Hematopoietic multipotent progenitor cell treated with erythropoietin and hydrocortisone succinate and interleukin-3 and kit ligand, for 15 days (in vitro differentiated cells): ENCODE measurements around the gene XG.
"Not testable (repeated sequence)": the region's sequence is repeated elsewhere in the genome, so short reads cannot be mapped to it uniquely, and the experiment has no call there.

Experiments used
- DNase-seq: peaks from one replicate; pipeline ENCODE4 v3.0.0-alpha.2; 2015; ENCODE audit warnings: low spot score

XG gene, protein sequence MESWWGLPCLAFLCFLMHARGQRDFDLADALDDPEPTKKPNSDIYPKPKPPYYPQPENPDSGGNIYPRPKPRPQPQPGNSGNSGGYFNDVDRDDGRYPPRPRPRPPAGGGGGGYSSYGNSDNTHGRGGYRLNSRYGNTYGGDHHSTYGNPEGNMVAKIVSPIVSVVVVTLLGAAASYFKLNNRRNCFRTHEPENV

DNA sequence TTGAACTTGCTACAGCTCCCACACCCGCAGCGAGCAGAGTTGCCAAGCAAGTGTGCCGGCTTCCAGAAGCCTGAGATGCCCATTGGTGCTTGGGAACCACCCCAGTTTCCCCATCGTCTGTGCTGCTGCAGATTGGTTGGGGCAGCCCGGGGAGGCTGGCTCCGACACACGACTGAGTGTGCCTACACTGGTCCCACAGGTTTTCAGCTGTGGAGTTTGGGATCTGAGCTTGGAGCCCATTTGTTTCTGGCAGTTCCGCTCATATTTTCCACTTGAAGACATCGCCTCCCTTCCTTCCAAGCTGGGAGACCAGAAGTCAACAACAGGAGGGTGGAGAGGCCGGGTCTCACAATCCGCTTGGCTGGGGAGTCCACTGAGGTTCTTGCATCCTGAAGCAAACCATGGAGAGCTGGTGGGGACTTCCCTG is at the start of gene XG:
Gene XG, plus strand, starts transcription at position 167 of the 427 bp plus-strand sequence. Its CDS starts 235 bp downstream, at position 402.
- not testable (repeated sequence) for DNase-seq

DNA sequence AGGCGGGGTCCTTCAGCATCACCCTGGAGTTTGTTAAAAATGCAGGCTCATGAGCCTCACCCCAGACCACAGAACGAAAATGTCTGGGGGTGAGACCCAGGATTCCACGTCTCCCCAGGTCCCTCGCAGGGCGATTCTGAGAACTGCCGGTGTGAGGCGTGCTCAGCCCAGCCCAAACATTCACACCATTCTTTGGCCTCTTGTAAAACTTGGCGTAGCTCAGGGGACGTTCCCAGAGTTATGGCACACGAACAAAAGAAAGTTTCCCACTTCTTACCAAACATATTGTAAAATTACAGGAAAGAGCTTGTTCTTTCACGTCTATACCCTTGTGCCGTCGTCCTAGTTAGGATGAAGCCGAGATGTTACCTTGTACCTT is 47.9 kb upstream of the XG start:
- DNase-seq: no peak

DNA sequence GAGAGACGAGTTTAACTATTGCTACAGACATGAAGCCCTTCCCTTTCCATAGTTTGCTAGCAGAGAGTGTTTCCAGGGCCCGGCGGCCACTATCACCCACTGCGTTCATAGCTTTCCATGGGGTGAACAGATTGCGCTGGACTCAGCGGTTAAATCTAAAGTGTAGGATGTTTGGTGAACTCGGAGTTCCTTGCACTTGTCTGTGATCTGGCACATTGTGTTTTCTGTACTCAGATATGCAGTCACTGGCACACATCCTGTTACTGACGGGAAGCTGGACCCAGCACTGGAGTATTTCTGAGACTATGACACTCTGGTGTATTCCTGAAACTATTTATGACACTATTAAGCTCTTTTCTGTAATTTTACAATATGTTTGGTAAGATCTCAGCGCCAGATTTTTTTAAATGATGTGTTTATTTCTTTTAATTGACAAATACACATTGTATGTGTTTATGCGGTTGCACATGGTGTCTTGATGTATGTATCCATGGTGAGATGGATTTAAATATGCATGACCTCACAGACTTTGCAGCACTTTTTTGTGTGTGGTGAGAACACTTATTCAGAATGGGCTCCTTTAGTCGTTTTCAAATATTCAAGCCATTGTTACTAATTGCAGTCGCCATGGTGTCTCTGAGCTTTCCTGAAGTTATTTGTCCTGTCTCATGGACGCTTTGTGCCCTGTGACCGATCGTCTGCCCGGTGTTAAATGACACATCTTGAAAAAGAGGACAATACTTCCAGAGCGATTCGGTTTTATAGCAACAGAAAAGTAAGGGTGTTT is 46.6 kb upstream of the XG start:
- no peak for DNase-seq

DNA sequence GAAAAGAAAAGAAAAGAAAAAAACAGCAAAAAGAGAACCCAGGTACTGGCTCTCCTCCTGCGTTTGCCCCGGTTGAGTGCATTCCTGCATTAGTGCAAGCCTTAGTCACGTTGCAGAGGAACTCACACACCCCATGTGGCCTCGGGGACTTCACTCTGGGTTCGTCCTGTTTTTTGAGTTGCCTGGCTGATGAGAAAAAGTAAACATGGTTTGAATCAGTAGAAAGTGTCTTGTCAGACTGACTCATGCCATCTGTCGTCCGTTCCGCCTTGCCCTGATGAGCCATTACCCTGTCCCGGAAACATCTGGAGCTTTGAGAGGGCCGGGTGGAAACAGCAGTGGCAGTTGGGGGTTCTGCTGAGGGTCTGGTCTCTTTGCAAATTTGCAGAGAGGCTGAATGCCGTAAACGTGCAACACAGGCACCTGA is 44.5 kb upstream of the XG start:
- DNase-seq: no peak

DNA sequence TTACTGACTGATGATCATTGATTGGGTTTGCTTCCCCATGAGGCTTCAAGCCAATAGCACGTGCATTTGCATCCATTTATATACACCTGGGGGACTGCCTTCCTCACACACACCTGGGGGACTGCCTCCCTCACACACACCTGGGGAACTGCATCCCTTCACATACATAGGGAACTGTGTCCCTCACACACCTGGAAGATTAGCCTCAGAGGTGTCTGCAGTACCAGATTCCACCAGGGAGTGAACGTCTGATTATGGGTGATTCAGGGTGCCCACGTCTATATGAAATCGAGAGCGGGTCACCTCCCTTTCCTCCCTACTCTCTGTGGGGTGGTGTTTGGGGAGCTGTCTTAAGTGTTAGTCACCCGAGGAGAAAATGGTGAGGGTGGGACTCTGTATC is 43.8 kb upstream of the XG start:
- DNase-seq: no peak

DNA sequence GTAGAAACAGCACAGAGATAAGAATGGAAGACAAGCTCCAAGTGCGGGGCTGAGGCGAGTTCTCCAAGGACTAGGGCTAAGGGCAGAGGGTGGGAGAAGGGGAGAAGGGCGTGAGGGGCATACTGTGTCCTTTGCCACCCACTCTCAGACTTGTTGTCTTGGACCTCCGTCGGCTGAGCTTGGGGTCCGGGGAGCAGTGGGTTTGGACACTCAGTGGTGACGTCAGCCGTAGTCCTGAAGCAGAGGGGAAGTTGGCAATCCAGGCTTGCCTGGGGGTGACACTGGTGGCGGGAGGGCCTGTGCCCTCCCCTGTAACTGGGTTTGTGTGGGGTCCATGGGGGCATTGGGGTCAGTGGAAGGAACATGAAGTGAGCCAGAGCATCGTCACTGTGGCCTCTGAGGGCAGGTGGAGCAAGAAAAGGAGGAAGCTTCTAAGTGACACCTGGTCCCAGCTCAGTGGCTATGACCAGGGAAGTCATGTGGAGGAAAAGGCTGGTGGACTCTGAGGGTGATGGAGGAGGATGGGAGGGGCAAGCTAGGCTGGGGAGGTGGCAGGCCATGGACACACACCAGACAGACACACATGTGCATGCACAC is 43.1 kb upstream of the XG start:
- DNase-seq: no peak

DNA sequence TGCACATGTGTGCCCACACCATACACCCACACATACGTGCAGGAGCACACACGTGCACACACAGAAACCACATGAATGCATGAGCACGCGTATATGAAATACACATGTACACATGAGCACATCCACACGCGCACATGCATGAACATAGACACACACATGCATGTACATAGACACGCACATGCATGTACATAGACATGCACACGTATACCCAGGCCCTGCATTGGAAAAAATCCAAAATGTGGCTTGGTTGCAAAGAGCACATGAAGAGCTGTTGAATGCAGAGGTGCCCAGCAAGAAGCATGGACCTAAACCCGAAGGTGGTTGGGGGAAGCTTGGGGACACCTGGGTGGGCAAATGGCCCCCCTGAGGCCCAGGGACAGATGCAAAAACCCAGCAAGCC is 42.3 kb upstream of the XG start:
- no peak for DNase-seq

DNA sequence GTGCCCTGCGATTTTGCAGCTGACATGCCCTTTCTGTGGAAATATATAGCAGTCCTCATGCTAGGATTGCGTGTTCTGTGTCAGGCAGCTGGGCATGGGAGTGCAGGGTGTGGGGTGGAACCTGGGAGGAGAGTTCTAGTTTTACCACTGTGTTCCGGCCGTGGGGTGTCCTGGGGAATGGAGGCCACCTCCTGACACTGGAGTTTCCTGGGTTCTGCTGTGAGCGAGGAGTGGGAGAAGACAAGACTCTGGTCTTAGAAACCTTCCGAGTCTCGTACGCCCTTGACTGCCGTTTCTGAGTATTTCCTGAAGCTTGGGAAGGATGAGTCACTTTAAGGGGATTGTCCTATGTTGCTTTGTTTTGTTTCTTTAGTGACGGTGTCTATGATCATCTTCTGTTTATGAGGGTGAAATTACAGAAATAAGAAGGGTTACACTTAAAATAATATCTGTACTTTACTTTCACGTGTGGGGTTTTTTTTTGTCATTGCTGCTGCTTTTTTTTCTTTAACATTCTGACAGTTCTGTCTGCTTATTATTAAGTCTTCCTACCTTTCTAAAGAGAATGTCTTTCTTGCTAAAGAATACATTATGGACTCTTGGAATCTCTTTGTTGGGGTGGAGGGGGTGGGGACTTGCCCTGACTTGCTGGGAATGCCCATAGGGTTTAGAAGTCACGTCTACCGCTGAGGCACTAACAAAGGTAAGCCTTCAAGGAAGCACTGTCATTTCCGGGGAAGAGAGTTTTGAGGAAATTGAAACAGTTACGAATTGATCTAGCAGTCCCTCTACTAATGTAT is 41.6 kb upstream of the XG start:
- no peak for DNase-seq

DNA sequence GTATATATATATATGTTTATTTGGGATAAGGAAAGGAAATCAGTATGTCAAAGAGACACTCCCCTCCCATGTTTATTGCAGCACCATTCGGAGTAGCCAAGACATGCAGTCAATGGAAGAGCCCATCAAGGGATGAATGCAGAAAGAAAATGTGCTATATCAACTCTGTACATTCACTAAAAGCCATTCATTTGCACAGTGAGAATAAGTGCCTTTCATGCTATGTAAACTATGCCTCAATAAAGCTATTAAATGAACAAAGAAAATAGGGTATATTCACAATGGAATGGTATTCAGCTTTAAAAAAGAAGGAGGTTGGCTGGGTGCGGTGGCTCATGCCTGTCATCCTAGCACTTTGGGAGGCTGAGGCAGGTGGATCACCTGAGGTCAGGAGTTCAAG is 40.4 kb upstream of the XG start:
- no peak for DNase-seq

DNA sequence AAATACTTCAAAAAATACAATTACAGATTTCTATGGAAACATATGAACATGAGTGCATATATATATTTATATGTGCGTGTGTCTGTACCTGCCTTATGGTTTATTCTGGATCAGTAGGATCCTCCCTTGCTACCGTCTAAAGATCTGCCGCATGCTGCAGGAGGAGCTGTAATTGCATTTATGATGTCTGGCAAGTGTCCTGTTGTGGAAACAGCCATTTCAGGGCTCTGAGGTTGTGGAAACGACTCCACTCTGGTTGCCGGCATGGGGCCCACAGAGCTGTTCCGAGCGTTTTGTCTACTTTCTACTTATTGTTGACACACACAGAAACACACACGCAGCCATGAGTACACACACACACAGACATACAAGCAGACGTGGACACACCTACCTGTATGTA is 39.4 kb upstream of the XG start:
- no peak for DNase-seq

DNA sequence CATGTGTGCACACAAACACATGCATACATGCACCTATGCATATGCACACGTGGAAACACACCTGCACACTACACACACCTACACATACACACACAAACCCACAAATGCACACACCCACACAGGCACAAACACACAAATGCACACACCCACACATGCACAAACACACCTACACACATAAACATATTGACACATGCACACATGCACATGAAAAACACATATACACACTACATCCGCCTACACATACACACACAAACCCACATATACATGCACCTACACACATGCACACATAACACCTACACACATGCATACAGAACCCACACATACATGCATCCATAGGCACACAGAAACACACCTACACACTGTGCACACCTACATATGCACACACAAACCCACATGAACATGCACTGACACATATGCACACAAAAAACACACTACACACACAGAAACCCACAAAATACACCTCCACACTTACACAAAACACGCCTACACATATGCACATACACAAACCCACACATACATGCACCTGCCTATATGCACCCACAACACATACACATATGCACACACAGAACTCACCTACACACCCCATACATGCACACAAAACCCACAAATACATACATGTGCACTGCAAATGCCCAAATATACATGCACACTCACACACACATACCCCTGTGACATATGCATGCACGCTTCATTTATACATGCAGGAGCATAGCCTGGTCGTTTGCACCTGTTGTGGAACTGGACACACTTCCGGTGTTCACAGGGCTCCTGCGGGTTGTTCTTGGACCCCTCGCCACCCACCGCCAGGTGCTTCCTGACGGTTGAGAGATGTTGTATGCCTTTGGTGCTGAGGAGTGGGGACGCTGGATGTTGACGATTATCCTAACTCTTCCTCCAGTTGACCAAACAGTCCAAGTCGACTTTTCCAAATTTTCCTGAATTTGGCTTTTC is 38.7 kb upstream of the XG start:
- DNase-seq: no peak

DNA sequence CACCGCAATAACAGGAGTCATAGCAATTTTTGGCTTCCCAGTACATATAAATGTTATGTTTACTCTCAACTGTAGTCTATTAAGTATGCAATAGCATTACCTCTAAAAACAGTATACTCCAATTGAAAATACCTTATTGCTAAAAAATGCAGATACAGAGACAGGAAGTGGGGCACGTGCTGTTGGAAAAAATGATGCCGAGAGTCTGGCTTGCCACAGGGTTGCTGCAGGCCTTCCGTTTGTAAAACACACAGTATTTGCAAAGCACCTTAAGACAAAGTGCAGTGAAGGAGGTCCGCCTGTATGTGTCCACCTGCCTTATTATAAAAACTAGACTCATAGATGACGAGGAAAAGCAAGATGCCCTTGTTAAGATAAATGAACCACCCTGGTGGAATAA is 37.3 kb upstream of the XG start:
- DNase-seq: no peak

DNA sequence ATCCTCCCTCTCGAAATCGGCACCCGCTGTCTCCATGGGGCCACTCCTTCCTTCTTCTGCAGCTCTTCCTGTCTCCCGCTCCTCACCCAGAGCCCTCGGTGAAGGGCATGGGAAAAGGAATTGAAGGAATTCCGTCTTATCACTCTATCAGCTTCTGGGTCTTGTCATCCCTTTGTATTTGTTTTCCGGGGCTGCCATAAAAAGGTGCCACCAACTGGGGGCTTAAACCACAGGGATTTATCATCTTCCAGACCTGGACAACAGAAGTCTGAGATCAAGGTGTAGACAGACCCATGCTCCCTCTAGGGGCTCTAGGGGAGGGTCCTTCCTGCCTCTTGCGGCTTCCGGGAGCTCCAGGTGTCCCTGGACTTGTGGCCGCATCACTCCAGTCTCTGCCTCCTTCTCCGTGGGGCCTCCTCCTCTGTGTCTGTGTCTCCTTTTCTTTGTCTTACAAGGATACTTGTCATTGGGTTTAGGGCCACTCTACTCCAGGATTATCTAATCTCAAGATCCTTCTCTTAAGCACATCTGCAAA is 36.7 kb upstream of the XG start:
- no peak for DNase-seq

DNA sequence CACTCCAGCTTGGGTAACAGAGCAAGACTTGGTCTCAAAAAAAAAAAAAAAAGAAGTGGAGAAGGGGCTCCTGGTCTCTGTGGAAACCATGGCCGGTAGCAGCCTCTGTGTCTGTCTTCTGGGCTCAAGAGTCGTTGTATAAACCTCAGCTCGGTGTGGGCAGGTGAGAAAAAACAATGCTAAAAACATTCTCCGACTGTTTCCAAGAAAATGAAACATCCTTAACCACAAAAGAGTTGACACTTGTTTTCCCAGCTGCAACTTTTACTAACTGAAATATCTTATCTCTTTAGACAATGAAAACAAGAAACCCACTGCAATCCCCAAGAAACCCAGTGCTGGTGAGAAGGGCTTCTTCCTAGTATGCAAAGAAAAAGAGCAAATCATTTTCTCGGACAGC is 34.5 kb upstream of the XG start:
- DNase-seq: no peak

DNA sequence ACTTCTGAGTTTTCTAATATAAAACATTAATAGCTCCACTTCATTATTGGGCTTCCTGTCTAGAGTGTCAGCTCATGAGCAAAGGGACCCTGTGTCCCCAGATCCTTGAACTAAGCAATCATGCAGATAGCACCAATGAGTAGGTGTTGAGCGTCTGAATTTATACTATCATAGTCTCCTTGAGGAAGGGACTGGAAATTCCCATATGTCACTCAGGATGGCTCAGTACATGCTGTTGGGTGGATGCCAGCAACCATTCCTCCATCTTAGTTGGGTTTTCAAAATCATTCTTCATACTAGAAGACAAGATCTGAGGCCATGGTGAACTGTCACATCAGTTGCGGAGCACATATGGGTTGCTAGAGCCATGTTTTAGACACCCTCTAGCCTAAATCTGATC is 33.0 kb upstream of the XG start:
- no peak for DNase-seq

DNA sequence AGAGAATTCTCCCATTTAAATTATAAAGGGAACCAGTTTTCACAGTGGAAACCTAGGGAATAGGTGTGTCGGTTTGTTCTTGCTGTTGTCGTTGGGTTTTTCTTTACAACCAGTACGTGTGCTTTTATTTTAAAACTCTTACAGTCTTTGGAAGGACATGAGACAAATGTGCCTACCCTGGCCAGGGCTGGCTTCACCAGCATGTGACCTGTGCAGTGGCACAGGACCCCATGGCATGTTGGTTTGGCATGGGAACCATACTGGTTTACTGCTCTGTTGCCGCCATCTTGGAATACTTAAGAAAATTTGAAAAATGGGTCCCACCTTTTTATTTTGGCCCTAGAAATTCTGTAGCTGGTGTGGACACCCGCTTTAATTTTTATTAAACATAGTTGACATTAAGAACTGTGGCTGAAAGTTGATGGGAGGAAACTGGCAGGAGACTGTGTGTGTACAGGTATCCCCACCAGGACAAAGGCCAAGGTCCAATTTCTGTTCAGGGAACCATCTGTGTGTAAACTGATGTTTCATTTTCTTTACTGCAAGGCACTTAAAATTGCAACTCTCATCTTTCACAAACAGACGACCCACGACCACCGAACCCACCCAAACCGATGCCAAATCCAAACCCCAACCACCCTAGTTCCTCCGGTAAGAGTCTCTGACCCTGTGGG is 31.9 kb upstream of the XG start:
- DNase-seq: no peak

DNA sequence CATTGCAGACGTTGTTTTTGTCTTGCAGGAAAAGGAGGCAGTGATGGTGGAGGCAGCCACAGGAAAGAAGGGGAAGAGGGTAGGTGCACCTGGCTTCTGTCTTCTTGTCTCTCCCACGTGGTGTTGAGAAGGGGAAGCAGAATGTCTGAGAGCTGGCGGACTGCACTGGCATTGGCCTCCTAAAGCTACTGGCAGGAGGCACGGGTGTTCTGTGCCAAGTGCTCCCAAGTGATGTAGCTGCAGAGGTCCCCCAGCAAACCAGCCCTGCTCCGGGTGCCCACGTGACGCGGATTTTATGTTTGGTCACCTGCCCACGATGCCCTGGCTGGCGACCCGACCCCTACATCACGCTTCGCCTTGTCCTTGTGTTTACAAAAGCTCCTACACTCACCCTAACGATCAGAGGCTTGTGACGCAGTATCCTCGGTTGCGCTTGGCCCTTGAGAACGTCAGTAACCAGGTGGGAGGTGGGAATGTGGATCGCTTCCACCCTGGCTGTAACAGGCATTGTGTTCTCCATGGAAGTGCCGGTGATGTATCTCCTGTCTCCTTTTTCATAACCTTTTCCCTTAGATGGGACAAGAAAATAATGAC is 28.5 kb upstream of the XG start:
- DNase-seq: no peak

DNA sequence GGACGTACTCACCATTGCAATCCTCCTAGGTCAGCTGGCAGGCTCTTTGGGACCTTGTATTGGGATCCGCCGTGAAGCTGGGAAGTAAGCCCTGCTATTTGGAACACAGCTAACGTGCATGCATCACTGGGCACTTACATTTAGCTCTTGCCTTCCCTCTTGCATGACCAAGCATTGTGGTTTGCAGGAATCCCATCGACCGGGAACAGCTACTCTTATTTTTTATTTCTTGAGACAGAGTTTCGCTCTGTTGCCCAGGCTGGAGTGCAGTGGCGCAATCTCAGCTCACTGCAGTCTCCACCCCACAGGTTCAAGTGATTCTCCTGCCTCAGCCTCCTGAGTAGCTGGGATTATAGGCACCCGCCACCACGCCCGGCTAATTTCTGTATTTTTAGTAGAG is 24.6 kb upstream of the XG start:
- DNase-seq: not testable (repeated sequence)

DNA sequence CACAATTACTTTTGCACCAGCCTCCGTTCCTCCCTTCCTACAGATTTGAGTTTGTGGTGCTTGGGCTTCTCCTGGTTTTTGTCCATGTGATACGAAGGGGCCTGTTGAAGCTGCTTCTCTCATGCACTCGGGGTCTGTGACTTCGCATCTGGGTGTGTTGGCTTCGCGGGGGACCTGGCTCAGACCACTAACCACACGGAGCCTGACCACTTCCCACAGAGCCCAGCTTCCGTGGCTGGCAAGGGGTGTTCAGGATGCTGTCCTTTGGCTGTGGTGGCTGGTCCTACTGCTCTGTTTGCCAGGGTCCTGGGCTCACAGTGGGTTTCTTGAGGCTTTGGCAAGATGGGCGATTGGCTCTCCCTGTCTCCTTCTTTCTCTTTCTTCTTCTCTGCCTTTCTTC is 19.8 kb upstream of the XG start:
- no peak for DNase-seq

DNA sequence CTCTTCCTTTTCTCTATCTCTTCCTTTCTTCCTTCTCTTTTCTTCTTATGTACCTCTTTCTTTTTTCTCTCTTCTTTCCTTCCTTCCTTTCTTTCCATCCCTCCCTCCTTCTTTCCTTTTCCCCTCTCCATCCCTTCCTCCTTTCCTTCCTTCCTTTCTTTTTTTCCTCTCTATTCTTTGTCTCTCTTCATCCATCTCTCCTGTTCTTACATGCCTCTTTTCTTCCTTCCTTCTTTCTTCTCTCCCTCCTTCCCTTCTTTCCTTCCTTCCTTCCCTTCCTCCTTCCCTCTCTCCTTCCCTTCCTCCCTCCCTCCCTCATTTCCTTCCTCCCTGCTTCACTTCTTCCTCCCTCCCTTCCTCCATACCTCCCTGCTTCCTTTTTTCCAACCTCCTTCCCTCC is 19.2 kb upstream of the XG start:
- no peak for DNase-seq
